ENCODE measurements around the gene GLIPR2. TPM values are rescaled to one million over a fixed set of nuclear protein-coding genes. Genes with fewer than 3 reads are reported as not detected.

GLIPR2 gene
- total RNA-seq, 1 donor = 38.4 TPM

DNA sequence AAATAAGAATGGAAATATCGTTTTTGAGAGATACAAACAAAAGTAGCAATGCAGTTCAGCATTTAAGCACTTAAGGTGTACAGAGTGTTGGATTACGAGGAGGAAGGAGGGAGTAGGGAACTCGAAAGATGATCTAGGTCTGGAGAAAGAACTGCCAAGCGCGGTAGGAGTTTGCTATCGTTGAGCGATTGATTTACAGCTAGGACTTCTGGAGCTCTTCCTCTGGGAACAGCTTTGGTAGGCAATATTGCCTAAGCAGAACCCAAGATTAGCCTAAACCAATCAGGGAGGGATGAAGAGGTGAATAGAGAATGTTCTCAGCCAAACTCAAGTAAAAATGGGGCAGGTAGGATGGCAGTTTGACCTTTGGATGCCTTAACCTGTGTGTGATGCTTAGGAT is 55.2 kb downstream of the GLIPR2 start:
- Histone ChIP-seq H4K20me1 (ENCODE audit: insufficient read depth, low read length) (peaks cover 39% of the 10 kb centered on the region), H3K27me3 (ENCODE audit: insufficient read depth, low read length) (no peaks in the 10 kb centered on the region), H3K36me3 (ENCODE audit: insufficient read depth, low read length) (peaks cover 17% of the 10 kb centered on the region), H3K27ac (ENCODE audit: low read depth, low read length) (peak overlapping the region; percentile 92), H3K4me1 (ENCODE audit: insufficient read depth, low read length) (peaks cover 45% of the 10 kb centered on the region), H3K79me2 (ENCODE audit: insufficient read depth, low read length) (peaks cover 60% of the 10 kb centered on the region), H2AFZ (ENCODE audit: low read length) (no peak overlapping the region), H3K9me3 (ENCODE audit: low read depth, low read length) (no peaks in the 10 kb centered on the region), H3K4me2 (ENCODE audit: insufficient read depth, low read length) (peak overlapping the region; percentile 96), H3K4me3 (ENCODE audit: insufficient read depth, low read length) (peak overlapping the region; percentile 88)
- TF ChIP-seq, protein P1, sequence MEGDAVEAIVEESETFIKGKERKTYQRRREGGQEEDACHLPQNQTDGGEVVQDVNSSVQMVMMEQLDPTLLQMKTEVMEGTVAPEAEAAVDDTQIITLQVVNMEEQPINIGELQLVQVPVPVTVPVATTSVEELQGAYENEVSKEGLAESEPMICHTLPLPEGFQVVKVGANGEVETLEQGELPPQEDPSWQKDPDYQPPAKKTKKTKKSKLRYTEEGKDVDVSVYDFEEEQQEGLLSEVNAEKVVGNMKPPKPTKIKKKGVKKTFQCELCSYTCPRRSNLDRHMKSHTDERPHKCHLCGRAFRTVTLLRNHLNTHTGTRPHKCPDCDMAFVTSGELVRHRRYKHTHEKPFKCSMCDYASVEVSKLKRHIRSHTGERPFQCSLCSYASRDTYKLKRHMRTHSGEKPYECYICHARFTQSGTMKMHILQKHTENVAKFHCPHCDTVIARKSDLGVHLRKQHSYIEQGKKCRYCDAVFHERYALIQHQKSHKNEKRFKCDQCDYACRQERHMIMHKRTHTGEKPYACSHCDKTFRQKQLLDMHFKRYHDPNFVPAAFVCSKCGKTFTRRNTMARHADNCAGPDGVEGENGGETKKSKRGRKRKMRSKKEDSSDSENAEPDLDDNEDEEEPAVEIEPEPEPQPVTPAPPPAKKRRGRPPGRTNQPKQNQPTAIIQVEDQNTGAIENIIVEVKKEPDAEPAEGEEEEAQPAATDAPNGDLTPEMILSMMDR (IDR thresholded peaks at IDR 0.05; ENCODE audit: extremely low read depth, low read depth, low read length) = no peak
- peak; percentile 58 for DNase-seq (ENCODE audit: insufficient read length, low spot score, missing footprints)

DNA sequence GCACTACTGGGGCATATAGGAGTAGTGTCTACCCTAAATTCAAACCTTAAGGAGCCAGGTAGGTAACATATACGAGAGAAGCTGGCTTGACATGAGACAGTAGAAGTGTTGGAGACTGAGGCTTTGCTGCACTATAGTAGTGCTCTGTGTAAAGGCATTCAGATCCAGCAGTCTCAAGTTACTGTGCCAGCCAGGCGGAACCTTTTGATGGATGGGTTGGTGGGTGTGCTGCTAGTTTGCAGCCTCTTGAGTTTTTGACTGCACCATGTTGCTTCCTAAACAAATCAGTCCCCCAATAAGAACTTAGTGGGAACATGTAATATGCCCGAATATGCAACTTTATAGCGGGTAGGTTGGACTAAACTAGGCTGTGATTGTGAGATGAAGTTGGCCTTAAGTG is 55.7 kb downstream of the GLIPR2 start:
- Histone ChIP-seq H3K27ac (ENCODE audit: low read depth, low read length) (no peak overlapping the region), H3K79me2 (ENCODE audit: insufficient read depth, low read length) (peaks cover 65% of the 10 kb centered on the region), H3K4me2 (ENCODE audit: insufficient read depth, low read length) (peak overlapping the region; percentile 96), H4K20me1 (ENCODE audit: insufficient read depth, low read length) (peaks cover 44% of the 10 kb centered on the region), H3K4me3 (ENCODE audit: insufficient read depth, low read length) (peak overlapping the region; percentile 88), H3K27me3 (ENCODE audit: insufficient read depth, low read length) (no peaks in the 10 kb centered on the region), H3K4me1 (ENCODE audit: insufficient read depth, low read length) (peaks cover 43% of the 10 kb centered on the region), H2AFZ (ENCODE audit: low read length) (no peak overlapping the region), H3K36me3 (ENCODE audit: insufficient read depth, low read length) (peaks cover 17% of the 10 kb centered on the region), H3K9me3 (ENCODE audit: low read depth, low read length) (no peaks in the 10 kb centered on the region)
- DNase-seq (ENCODE audit: insufficient read length, low spot score, missing footprints) = peak; percentile 61
- TF ChIP-seq, protein P1 (IDR thresholded peaks at IDR 0.05; ENCODE audit: extremely low read depth, low read depth, low read length) = no peak

DNA sequence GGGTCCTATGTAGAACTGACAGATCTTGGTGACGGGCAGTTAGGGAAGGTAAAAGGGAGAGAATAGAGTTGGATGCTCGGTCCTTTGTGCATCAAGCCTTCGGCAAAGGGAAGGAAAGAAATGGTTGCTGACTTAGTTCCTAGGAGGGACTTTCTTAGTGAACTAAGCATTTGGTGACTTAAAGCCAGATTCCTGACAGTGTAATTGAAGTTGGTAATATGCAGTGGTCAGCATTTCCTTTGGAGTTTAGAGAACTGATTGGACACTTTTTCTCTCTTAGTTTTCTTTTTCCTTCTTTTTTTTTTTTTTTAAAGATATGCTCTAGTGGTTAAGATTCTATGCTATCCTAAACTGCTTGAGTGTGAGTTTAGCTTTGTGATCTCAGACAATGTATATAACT is 56.5 kb downstream of the GLIPR2 start:
- Histone ChIP-seq H2AFZ (ENCODE audit: low read length) (no peak overlapping the region), H3K4me2 (ENCODE audit: insufficient read depth, low read length) (peak overlapping the region; percentile 96), H3K27ac (ENCODE audit: low read depth, low read length) (no peak overlapping the region), H3K27me3 (ENCODE audit: insufficient read depth, low read length) (no peaks in the 10 kb centered on the region), H3K79me2 (ENCODE audit: insufficient read depth, low read length) (peaks cover 73% of the 10 kb centered on the region), H3K36me3 (ENCODE audit: insufficient read depth, low read length) (peaks cover 20% of the 10 kb centered on the region), H4K20me1 (ENCODE audit: insufficient read depth, low read length) (peaks cover 49% of the 10 kb centered on the region), H3K4me1 (ENCODE audit: insufficient read depth, low read length) (peaks cover 34% of the 10 kb centered on the region), H3K4me3 (ENCODE audit: insufficient read depth, low read length) (peak overlapping the region; percentile 88), H3K9me3 (ENCODE audit: low read depth, low read length) (no peaks in the 10 kb centered on the region)
- TF ChIP-seq, protein P1 (IDR thresholded peaks at IDR 0.05; ENCODE audit: extremely low read depth, low read depth, low read length) = no peak
- DNase-seq (ENCODE audit: insufficient read length, low spot score, missing footprints) = peak; percentile 38

DNA sequence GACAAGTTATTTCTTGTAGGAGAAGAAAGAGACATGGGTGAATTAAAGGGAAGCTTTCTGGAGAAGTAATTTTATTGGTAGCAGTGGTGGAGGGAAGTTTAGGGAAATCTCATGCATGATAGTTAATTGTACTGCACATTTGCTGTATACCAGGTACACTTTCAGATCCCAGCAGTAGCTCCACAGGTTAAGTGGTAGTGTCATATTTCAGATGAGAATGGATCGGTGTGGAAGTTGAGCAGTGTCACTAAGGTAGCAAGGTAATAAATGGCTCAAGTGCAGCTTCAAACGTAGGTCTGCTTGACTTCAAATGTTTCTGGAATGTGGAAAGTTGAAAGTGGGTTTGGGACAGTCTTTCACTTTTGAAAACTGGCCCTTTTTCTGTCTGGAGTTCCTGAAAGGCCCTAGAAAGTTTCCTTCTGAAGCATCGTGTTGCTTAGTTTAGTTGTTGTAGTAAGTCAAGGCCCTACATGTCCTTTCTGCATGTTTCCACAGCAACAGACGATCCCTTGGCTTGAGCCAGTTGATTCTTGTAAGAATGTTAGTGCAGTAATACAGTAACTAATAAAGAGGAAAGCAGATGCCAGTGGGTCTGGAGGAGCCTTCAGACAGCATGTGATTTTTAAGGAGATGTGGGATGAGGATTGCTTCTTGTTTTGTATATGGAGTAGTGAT is 57.9 kb downstream of the GLIPR2 start:
- Histone ChIP-seq H3K36me3 (ENCODE audit: insufficient read depth, low read length) (peaks cover 29% of the 10 kb centered on the region), H3K4me2 (ENCODE audit: insufficient read depth, low read length) (peak overlapping the region; percentile 44), H3K27ac (ENCODE audit: low read depth, low read length) (peak overlapping the region; percentile 24), H3K9me3 (ENCODE audit: low read depth, low read length) (no peaks in the 10 kb centered on the region), H3K4me3 (ENCODE audit: insufficient read depth, low read length) (peak overlapping the region; percentile 28), H2AFZ (ENCODE audit: low read length) (no peak overlapping the region), H3K4me1 (ENCODE audit: insufficient read depth, low read length) (peaks cover 33% of the 10 kb centered on the region), H3K79me2 (ENCODE audit: insufficient read depth, low read length) (peaks cover 86% of the 10 kb centered on the region), H3K27me3 (ENCODE audit: insufficient read depth, low read length) (no peaks in the 10 kb centered on the region), H4K20me1 (ENCODE audit: insufficient read depth, low read length) (peaks cover 51% of the 10 kb centered on the region)
- peak; percentile 50 for DNase-seq (ENCODE audit: insufficient read length, low spot score, missing footprints)
- TF ChIP-seq, protein P1 (IDR thresholded peaks at IDR 0.05; ENCODE audit: extremely low read depth, low read depth, low read length) = no peak
